Breast epithelium (tissue), 4 donors: ENCODE measurements around the gene TSSK2. TPM values are rescaled to one million over a fixed set of nuclear protein-coding genes. Genes with fewer than 3 reads are reported as not detected.

Experiments
- DNase-seq, 2 donors: peaks; one replicate each; pipeline ENCODE4 v3.0.0-alpha.2; 2019; ENCODE audit warnings: low spot score in 2 of 2
- H3K27ac ChIP-seq, 2 donors: fragments of 200-600 bp; sonication (generic) in 1 of 2; one replicate each; pipeline ENCODE4 v1.5.1; 2016 to 2019; ENCODE audit warnings: mild to moderate bottlenecking in 1 of 2
- H3K27me3 ChIP-seq, 2 donors: fragments of 200-600 bp; sonication (generic) in 1 of 2; one replicate each; pipeline versions ENCODE4 v1.5.1 to v1.6.0; 2017 to 2019; ENCODE audit warnings: control low read depth in 1 of 2, mild to moderate bottlenecking in 1 of 2
- H3K36me3 ChIP-seq: fragments of 200-600 bp; one replicate; pipeline ENCODE4 v1.5.1; 2019
- H3K4me1 ChIP-seq, 2 donors: fragments of 200-600 bp; sonication (generic); one replicate each; pipeline ENCODE4 v1.5.1; 2016 to 2019; ENCODE audit warnings: control low read depth in 1 of 2
- H3K4me3 ChIP-seq, 3 donors: fragments of 200-600 bp; sonication (generic); 1 replicate in 2 of 3; 2 replicates in 1 of 3; pipeline ENCODE4 v1.5.1; 2016 to 2019; ENCODE audit warnings: mild to moderate bottlenecking in 3 of 3, moderate library complexity in 2 of 3
- H3K9me3 ChIP-seq, 2 donors: fragments of 200-600 bp; sonication (generic) in 1 of 2; one replicate each; pipeline ENCODE4 v1.5.1; 2016 to 2019; ENCODE audit warnings: control low read depth in 1 of 2
- CTCF ChIP-seq, 3 donors: fragments of 450-650 bp; IDR thresholded peaks; one replicate each; pipeline ENCODE4 v1.5.1; 2016 to 2017; ENCODE audit warnings: antibody characterized with exemption in 3 of 3, mild to moderate bottlenecking in 3 of 3, moderate library complexity in 3 of 3
- POLR2A ChIP-seq: fragments of 450-650 bp; IDR thresholded peaks from one replicate; pipeline ENCODE4 v1.6.1; 2016; ENCODE audit warnings: antibody characterized with exemption, mild to moderate bottlenecking, moderate library complexity
- POLR2AphosphoS5 ChIP-seq, 3 donors: sonication (generic); formaldehyde crosslinking; IDR thresholded peaks; one replicate each; pipeline ENCODE4 v1.6.1; 2017; ENCODE audit warnings: antibody characterized with exemption in 3 of 3
- intact Hi-C: fragments of 100-400 bp; cut with DNase I; formaldehyde crosslinking; loops from one replicate; pipeline ENCODE4 v1.15.1; 2023; ENCODE audit warnings: low total_unique reads
- total RNA-seq, 3 donors: library from RNA; depleted of rRNA; stranded (reverse); fragments of >200 nt; gene quantifications; one replicate each; pipeline ENCODE4 v1.1.0, GENCODE V29; 2016

Gene TSSK2
- total RNA-seq, 3 donors from 2014 or later: not detected

GRCh38 chr22:19143212-19143611 lies 12.1 kb downstream of the TSSK2 start:
- Histone ChIP-seq H3K4me3 (peak overlapping the region in 2 of 3 donors; percentile 78 to 91), H3K9me3 (no peaks in the 10 kb centered on the region), H3K27me3 (peaks cover 0 to 7% of the 10 kb centered on the region in 2 donors), H3K36me3 (no peaks in the 10 kb centered on the region), H3K27ac (no peak overlapping the region), H3K4me1 (peaks cover 0 to 3% of the 10 kb centered on the region in 2 donors)
- DNase-seq: no peak
- TF ChIP-seq POLR2AphosphoS5 (IDR thresholded peaks at IDR 0.05): no peak
- no peak for TF ChIP-seq CTCF (IDR thresholded peaks at IDR 0.05)
- no peak for TF ChIP-seq POLR2A
- intact Hi-C loops: no loop called here

GRCh38 chr22:19143967-19144400 lies 12.9 kb downstream of the TSSK2 start:
- DNase-seq: no peak
- no peaks in the 10 kb centered on the region for H3K36me3 ChIP-seq
- H3K9me3 ChIP-seq: no peaks in the 10 kb centered on the region
- H3K4me1 ChIP-seq: peaks cover 0 to 3% of the 10 kb centered on the region in 2 donors
- peak overlapping the region; percentile 76 to 91 (median 78) for H3K4me3 ChIP-seq
- TF ChIP-seq POLR2A: no peak
- no peak for TF ChIP-seq CTCF (IDR thresholded peaks at IDR 0.05)
- TF ChIP-seq POLR2AphosphoS5 (IDR thresholded peaks at IDR 0.05): no peak
- intact Hi-C loops: no loop called here
- peaks cover 0 to 14% of the 10 kb centered on the region in 2 donors for H3K27me3 ChIP-seq
- peak overlapping the region; percentile 69 to 83 for H3K27ac ChIP-seq

- no peak for DNase-seq
- H3K36me3 ChIP-seq: no peaks in the 10 kb centered on the region
- no peak for TF ChIP-seq POLR2A
- no peak for TF ChIP-seq CTCF (IDR thresholded peaks at IDR 0.05)
- TF ChIP-seq POLR2AphosphoS5 (IDR thresholded peaks at IDR 0.05): no peak
- peaks cover 7 to 33% of the 10 kb centered on the region in 2 donors for H3K27me3 ChIP-seq
- H3K4me3 ChIP-seq: no peak overlapping the region
- peaks cover 3 to 4% of the 10 kb centered on the region in 2 donors for H3K4me1 ChIP-seq
- intact Hi-C loops: no loop called here
- H3K27ac ChIP-seq: no peak overlapping the region
- no peaks in the 10 kb centered on the region for H3K9me3 ChIP-seq
Observed at GRCh38 chr22:19146215-19146968, 15.3 kb downstream of the TSSK2 start.

GRCh38 chr22:19147195-19147780 lies 16.2 kb downstream of the TSSK2 start:
- Histone ChIP-seq H3K27me3 (peaks cover 7 to 42% of the 10 kb centered on the region in 2 donors), H3K36me3 (no peaks in the 10 kb centered on the region), H3K4me1 (peaks cover 3 to 4% of the 10 kb centered on the region in 2 donors), H3K27ac (no peak overlapping the region), H3K4me3 (no peak overlapping the region), H3K9me3 (no peaks in the 10 kb centered on the region)
- no peak for DNase-seq
- TF ChIP-seq CTCF (IDR thresholded peaks at IDR 0.05) (no peak), POLR2A (no peak), POLR2AphosphoS5 (IDR thresholded peaks at IDR 0.05) (no peak)
- intact Hi-C loops: no loop called here

- peaks cover 2 to 4% of the 10 kb centered on the region in 2 donors for H3K4me1 ChIP-seq
- H3K9me3 ChIP-seq: no peaks in the 10 kb centered on the region
- peak overlapping the region in 2 of 3 donors; percentile 39 to 63 for H3K4me3 ChIP-seq
- H3K36me3 ChIP-seq: no peaks in the 10 kb centered on the region
- no peak overlapping the region for H3K27ac ChIP-seq
- TF ChIP-seq POLR2A: no peak
- TF ChIP-seq POLR2AphosphoS5 (IDR thresholded peaks at IDR 0.05): no peak
- intact Hi-C loops: no loop called here
- peaks cover 7 to 53% of the 10 kb centered on the region in 2 donors for H3K27me3 ChIP-seq
- DNase-seq: no peak
Observed at GRCh38 chr22:19148417-19149046, 17.4 kb downstream of the TSSK2 start.
